Effector memory CD8-positive, alpha-beta T cell (primary cell): Measurements from ENCODE around the gene RALGPS2.

Source experiments
- ATAC-seq: fragments of 150-1000 bp; cut with Tn5 transposase; replicated peaks from 2 replicates; pipeline ENCODE4 v1.10.0; 2021; ENCODE audit warnings: mild to moderate bottlenecking, moderate library complexity
- DNase-seq, 3 experiments: peaks; one replicate each; pipeline ENCODE4 v3.0.0; 2021
- H3K27ac Mint-ChIP-seq, 2 donors: one replicate each; pipeline ENCODE4 v1.8.0; 2022; ENCODE audit warnings: mild to moderate bottlenecking in 2 of 2, mixed read lengths in 2 of 2, moderate library complexity in 2 of 2
- H3K27me3 Mint-ChIP-seq, 2 donors: one replicate each; pipeline ENCODE4 v1.8.0; 2022; ENCODE audit warnings: mixed read lengths in 2 of 2
- H3K36me3 Mint-ChIP-seq: one replicate; pipeline ENCODE4 v1.8.0; 2022; ENCODE audit warnings: mild to moderate bottlenecking, moderate library complexity, mixed read lengths; ENCODE audit not compliant: insufficient read depth
- H3K4me1 Mint-ChIP-seq, 2 donors: one replicate each; pipeline ENCODE4 v1.8.0; 2022; ENCODE audit warnings: low read depth in 2 of 2, mixed read lengths in 2 of 2
- H3K4me3 Mint-ChIP-seq, 2 donors: one replicate each; pipeline ENCODE4 v1.8.0; 2022; ENCODE audit warnings: mild to moderate bottlenecking in 2 of 2, mixed read lengths in 2 of 2, moderate library complexity in 2 of 2
- H3K9me3 Mint-ChIP-seq, 2 donors: one replicate each; pipeline ENCODE4 v1.8.0; 2022; ENCODE audit warnings: mixed read lengths in 2 of 2
- total RNA-seq, 9 experiments: gene quantifications; one replicate each; lab custom pipeline; 2026; lab: John Stamatoyannopoulos, UW

RALGPS2 gene
- total RNA-seq = 0.79 to 17.2 (median 6.0) reads per million in 9 experiments

- peaks cover 7 to 9% of the 10 kb centered on the region in 2 donors for H3K4me1 Mint-ChIP-seq
- H3K27me3 Mint-ChIP-seq = peaks cover 34% of the 10 kb centered on the region in 2 donors
- peak; percentile 79 for ATAC-seq
- peak in 2 of 3 experiments; percentile 33 to 43 for DNase-seq
- H3K4me3 Mint-ChIP-seq = peak within 1 kb of the TSS; percentile 71 to 77
- H3K27ac Mint-ChIP-seq = peak within 1 kb of the TSS in 1 of 2 donors; percentile 76
- H3K36me3 Mint-ChIP-seq = no peaks in the 10 kb centered on the region
- no peaks in the 10 kb centered on the region for H3K9me3 Mint-ChIP-seq
Observed at GRCh38 chr1:178724728-178725465, at the start of gene RALGPS2. TSS of gene RALGPS2 (plus strand) at chr1:178725244. CDS start at chr1:178776765, 51,521 bp downstream.

DNA sequence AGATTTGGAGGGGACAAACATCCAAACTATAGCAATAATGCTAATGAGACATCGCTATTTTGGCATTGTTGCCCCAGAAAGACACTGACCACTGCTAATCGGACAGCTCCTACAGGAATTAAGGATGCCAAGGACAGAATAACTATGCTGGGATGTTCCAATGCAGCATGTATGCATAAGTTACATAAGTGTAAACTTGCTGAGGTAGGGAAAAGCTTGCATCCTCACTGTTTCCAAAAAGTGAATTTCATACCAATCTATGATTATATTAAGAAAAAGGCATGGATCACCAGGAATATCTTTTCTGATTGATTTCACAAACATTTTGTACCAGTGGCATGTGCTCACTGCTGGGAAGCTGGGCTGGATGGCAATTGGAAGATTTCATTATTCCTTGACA lies 45.8 kb upstream of the RALGPS2 start:
- Mint-ChIP-seq H3K9me3 (peaks cover 0 to 1% of the 10 kb centered on the region in 2 donors), H3K4me3 (no peak overlapping the region), H3K4me1 (no peaks in the 10 kb centered on the region), H3K36me3 (no peaks in the 10 kb centered on the region), H3K27me3 (peaks cover 0 to 9% of the 10 kb centered on the region in 2 donors), H3K27ac (no peak overlapping the region)
- no peak for ATAC-seq
- no peak for DNase-seq

- no peak overlapping the region for H3K27ac Mint-ChIP-seq
- peaks cover 0 to 1% of the 10 kb centered on the region in 2 donors for H3K9me3 Mint-ChIP-seq
- no peaks in the 10 kb centered on the region for H3K36me3 Mint-ChIP-seq
- ATAC-seq (no peak), DNase-seq (no peak)
- H3K27me3 Mint-ChIP-seq = peaks cover 0 to 9% of the 10 kb centered on the region in 2 donors
- H3K4me3 Mint-ChIP-seq = no peak overlapping the region
- no peaks in the 10 kb centered on the region for H3K4me1 Mint-ChIP-seq
Observed at GRCh38 chr1:178682429-178682828, 42.6 kb upstream of the RALGPS2 start.

GRCh38 chr1:178682886-178683285 lies 42.2 kb upstream of the RALGPS2 start:
- peaks cover 0 to 1% of the 10 kb centered on the region in 2 donors for H3K9me3 Mint-ChIP-seq
- DNase-seq = no peak
- peaks cover 0 to 9% of the 10 kb centered on the region in 2 donors for H3K27me3 Mint-ChIP-seq
- no peak overlapping the region for H3K27ac Mint-ChIP-seq
- no peaks in the 10 kb centered on the region for H3K4me1 Mint-ChIP-seq
- no peak overlapping the region for H3K4me3 Mint-ChIP-seq
- ATAC-seq = no peak
- H3K36me3 Mint-ChIP-seq = no peaks in the 10 kb centered on the region

- H3K36me3 Mint-ChIP-seq = no peaks in the 10 kb centered on the region
- H3K4me1 Mint-ChIP-seq = no peaks in the 10 kb centered on the region
- no peak overlapping the region for H3K4me3 Mint-ChIP-seq
- DNase-seq (no peak), ATAC-seq (no peak)
- H3K27ac Mint-ChIP-seq = no peak overlapping the region
- peaks cover 0 to 1% of the 10 kb centered on the region in 2 donors for H3K9me3 Mint-ChIP-seq
- H3K27me3 Mint-ChIP-seq = peaks cover 0 to 11% of the 10 kb centered on the region in 2 donors
Observed at GRCh38 chr1:178683291-178683690, 41.8 kb upstream of the RALGPS2 start.

GRCh38 chr1:178684111-178684510 lies 40.9 kb upstream of the RALGPS2 start:
- ATAC-seq (no peak), DNase-seq (no peak)
- H3K36me3 Mint-ChIP-seq = no peaks in the 10 kb centered on the region
- H3K27me3 Mint-ChIP-seq = peaks cover 0 to 17% of the 10 kb centered on the region in 2 donors
- no peak overlapping the region for H3K27ac Mint-ChIP-seq
- H3K9me3 Mint-ChIP-seq = peaks cover 0 to 1% of the 10 kb centered on the region in 2 donors
- no peak overlapping the region for H3K4me3 Mint-ChIP-seq
- no peaks in the 10 kb centered on the region for H3K4me1 Mint-ChIP-seq

DNA sequence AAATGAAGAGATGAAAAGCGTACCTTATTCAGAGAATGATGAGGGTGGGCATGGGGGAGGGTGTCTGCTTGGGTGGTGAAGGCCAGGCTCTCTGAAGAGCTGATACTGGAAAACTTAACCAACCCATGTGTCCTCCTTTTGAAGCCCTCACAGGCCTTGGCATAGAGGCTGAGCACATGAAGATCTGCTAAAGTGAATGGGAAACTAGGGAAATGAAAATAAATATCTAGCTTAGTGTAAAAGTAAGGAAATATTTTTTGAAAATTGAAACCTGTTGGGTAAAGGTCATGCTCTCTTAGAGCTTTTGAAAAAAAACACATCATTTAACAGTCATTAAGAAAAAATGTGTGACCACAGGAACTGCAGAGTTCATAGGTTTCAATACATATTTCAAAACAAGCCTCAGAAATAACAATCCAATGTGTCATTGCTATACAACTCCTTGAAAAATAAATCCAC lies 40.5 kb upstream of the RALGPS2 start:
- Mint-ChIP-seq H3K36me3 (no peaks in the 10 kb centered on the region), H3K9me3 (peaks cover 0 to 1% of the 10 kb centered on the region in 2 donors), H3K4me3 (no peak overlapping the region), H3K4me1 (no peaks in the 10 kb centered on the region), H3K27me3 (peaks cover 0 to 17% of the 10 kb centered on the region in 2 donors), H3K27ac (no peak overlapping the region)
- ATAC-seq (no peak), DNase-seq (no peak)

GRCh38 chr1:178686407-178686806 lies 38.6 kb upstream of the RALGPS2 start:
- Mint-ChIP-seq H3K4me3 (no peak overlapping the region), H3K4me1 (no peaks in the 10 kb centered on the region), H3K27ac (no peak overlapping the region), H3K27me3 (peaks cover 0 to 11% of the 10 kb centered on the region in 2 donors), H3K36me3 (no peaks in the 10 kb centered on the region), H3K9me3 (no peaks in the 10 kb centered on the region)
- DNase-seq (no peak), ATAC-seq (no peak)

- no peak overlapping the region for H3K4me3 Mint-ChIP-seq
- ATAC-seq (no peak), DNase-seq (no peak)
- H3K36me3 Mint-ChIP-seq = no peaks in the 10 kb centered on the region
- no peaks in the 10 kb centered on the region for H3K4me1 Mint-ChIP-seq
- H3K9me3 Mint-ChIP-seq = no peaks in the 10 kb centered on the region
- H3K27me3 Mint-ChIP-seq = peaks cover 0 to 8% of the 10 kb centered on the region in 2 donors
- no peak overlapping the region for H3K27ac Mint-ChIP-seq
Observed at GRCh38 chr1:178688244-178688643, 36.8 kb upstream of the RALGPS2 start.

- H3K4me3 Mint-ChIP-seq = no peak overlapping the region
- ATAC-seq = no peak
- no peaks in the 10 kb centered on the region for H3K4me1 Mint-ChIP-seq
- H3K27me3 Mint-ChIP-seq = peaks cover 0 to 8% of the 10 kb centered on the region in 2 donors
- no peak overlapping the region for H3K27ac Mint-ChIP-seq
- DNase-seq = no peak
- H3K9me3 Mint-ChIP-seq = no peaks in the 10 kb centered on the region
- no peaks in the 10 kb centered on the region for H3K36me3 Mint-ChIP-seq
Observed at GRCh38 chr1:178689769-178690168, 35.3 kb upstream of the RALGPS2 start.

- DNase-seq (no peak), ATAC-seq (no peak)
- H3K27me3 Mint-ChIP-seq = peaks cover 0 to 8% of the 10 kb centered on the region in 2 donors
- no peak overlapping the region for H3K4me3 Mint-ChIP-seq
- no peak overlapping the region for H3K27ac Mint-ChIP-seq
- H3K9me3 Mint-ChIP-seq = no peaks in the 10 kb centered on the region
- no peaks in the 10 kb centered on the region for H3K4me1 Mint-ChIP-seq
- H3K36me3 Mint-ChIP-seq = no peaks in the 10 kb centered on the region
Observed at GRCh38 chr1:178690496-178690895, 34.5 kb upstream of the RALGPS2 start.

DNA sequence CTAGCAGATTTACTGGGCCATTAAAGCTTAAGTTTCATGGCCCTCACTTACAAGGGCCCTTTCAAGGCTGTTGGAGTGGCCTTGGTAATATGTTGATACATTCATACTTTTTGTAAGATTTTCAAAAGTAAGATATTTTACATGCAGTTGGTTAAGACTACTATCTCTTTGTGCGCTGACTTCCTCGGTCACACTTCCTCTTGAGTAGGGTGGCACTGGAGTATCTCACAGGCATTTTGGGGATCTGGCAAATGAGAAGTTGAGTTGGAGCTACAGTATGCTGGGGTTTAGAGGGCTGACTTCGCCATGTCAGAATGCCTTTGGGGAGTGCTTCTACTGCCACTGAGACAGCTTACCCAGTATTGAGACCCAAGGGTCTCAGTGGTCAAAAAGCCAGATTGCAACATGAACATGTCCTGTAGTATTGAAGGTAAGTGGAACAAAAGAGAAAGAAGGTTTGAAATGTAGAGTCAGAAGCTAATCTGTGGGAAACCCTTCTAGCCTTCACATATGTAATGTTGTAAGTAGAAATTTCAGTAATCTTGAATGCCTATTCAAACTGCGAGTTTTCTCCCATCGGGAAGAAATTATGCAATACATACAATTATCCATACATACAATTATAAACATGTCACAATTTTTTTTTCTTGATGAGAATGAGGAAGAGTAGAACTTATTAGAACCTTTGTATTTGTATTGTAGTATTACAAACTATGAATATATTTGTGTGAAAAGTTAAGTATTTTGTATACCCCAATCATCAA lies 32.3 kb upstream of the RALGPS2 start:
- Mint-ChIP-seq H3K27me3 (peaks cover 0 to 8% of the 10 kb centered on the region in 2 donors), H3K4me1 (no peaks in the 10 kb centered on the region), H3K36me3 (no peaks in the 10 kb centered on the region), H3K4me3 (no peak overlapping the region), H3K27ac (no peak overlapping the region), H3K9me3 (no peaks in the 10 kb centered on the region)
- DNase-seq = no peak
- ATAC-seq = no peak

GRCh38 chr1:178693366-178693765 lies 31.7 kb upstream of the RALGPS2 start:
- no peaks in the 10 kb centered on the region for H3K9me3 Mint-ChIP-seq
- peaks cover 0 to 5% of the 10 kb centered on the region in 2 donors for H3K27me3 Mint-ChIP-seq
- no peaks in the 10 kb centered on the region for H3K4me1 Mint-ChIP-seq
- H3K4me3 Mint-ChIP-seq = no peak overlapping the region
- no peak for ATAC-seq
- DNase-seq = no peak
- no peaks in the 10 kb centered on the region for H3K36me3 Mint-ChIP-seq
- H3K27ac Mint-ChIP-seq = no peak overlapping the region
